ENCODE data around the gene MACROD2. TPM values are rescaled to one million over a fixed set of nuclear protein-coding genes. Genes with fewer than 3 reads are reported as not detected.

Gene MACROD2
- total RNA-seq, 4 donors from 2014 or later: 2.9 to 11.3 (median 8.0) TPM

GRCh38 chr20:14589383-14589782 is 594.1 kb downstream of the MACROD2 start:
- no peak for TF ChIP-seq CTCF (IDR thresholded peaks at IDR 0.05; ENCODE audit: low read depth)

- no peak for TF ChIP-seq CTCF (IDR thresholded peaks at IDR 0.05; ENCODE audit: low read depth)
Measured at GRCh38 chr20:14595051-14595450, 599.7 kb downstream of the MACROD2 start.

- no peak for TF ChIP-seq CTCF (IDR thresholded peaks at IDR 0.05; ENCODE audit: low read depth)
Measured at GRCh38 chr20:14597206-14597715, 601.9 kb downstream of the MACROD2 start.

DNA sequence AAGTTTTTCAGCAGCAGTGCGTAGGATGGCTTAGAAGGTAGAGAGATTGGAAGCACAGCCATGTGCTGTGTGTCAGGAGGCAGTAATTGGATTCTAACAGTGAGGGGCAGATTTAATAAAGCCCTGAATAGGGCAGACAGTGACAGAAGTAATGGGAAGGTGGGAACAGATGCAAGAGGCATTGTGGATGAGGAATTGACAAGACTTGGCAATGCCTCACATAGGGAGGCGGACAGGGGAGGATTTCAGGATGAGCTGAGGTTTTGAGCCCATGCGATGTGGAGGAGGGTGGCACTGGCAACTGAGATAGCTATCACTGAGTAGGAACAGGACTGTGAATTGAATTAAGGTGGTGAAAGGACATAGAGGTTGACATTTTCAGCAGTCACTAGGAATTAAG is 604.3 kb downstream of the MACROD2 start:
- TF ChIP-seq CTCF (IDR thresholded peaks at IDR 0.05; ENCODE audit: low read depth): no peak

DNA sequence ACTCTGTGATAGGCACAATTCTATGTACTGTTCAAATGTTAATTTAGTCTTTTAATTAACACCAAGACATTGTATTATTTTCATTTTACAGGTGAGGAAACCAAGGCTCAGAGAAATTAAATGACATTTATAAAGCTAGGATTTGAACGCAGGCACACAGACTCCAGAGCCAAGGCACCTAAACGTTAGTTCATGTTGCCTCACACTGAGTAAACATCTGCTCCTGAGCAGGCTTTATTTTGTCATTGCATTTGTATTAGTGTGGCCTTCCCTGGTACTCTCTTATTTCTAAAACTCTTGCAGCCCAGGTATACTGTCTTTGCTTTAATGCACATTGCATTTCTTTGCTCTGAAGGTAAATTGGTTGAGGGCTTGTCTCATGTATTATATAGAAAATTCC is 605.2 kb downstream of the MACROD2 start:
- TF ChIP-seq CTCF (IDR thresholded peaks at IDR 0.05; ENCODE audit: low read depth): no peak

GRCh38 chr20:14604143-14604542 is 608.8 kb downstream of the MACROD2 start:
- TF ChIP-seq CTCF (IDR thresholded peaks at IDR 0.05; ENCODE audit: low read depth): no peak

DNA sequence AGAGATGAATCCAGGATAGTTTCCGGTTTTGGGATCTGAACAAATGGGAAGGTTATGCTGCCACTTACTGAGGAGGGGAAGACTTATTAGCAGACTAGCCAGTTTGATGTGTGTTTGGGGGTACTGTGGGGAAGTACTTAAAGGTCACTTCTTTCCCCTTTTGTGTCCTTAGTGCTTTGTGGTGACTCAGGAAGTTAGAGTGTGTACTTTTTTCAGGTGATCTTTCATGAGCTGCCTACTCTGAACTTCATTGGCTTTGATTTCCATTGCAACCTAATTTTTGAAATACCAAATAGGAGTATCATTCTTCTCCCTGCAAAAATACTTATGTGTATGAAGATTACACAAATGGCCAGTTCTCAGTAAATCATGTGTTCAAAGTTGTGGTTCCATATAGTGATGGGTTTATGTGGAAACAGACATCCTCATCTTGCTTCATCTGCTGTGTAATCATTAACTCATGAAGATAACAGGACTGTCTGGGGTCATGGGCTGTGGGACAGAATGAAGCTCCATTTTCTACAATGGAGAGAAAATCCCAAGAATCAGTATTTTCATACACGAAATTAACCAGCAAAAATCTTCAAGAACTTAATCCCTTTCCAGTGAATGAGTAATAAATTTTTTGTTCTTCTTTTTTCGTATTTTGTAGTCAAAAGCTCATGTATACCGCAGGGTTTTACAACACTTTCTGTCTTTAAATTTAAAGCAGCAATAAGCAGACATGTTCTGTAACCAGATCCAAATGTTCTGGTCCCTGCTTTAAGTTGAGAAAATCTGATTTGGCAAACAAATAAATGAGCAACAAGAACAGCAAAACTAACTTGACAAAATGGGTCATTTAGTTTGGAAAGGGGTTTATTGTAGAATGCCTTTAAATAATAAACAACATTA is 614.3 kb downstream of the MACROD2 start:
- no peak for TF ChIP-seq CTCF (IDR thresholded peaks at IDR 0.05; ENCODE audit: low read depth)

Data from subcutaneous adipose tissue (tissue), 4 donors.